Body of pancreas (tissue), 4 donors: ENCODE data around the gene POMT2. TPM values are rescaled to one million over a fixed set of nuclear protein-coding genes. Genes with fewer than 3 reads are reported as not detected.
"Not testable (repeated sequence)": the region's sequence is repeated elsewhere in the genome, so short reads cannot be mapped to it uniquely, and the experiment has no call there.

ENCODE experiments used
- ATAC-seq: fragments of 150-250 bp; one replicate; pipeline ENCODE4 v1.9.1; 2016
- DNase-seq, 4 donors: peaks; one replicate each; pipeline ENCODE4 v3.0.0-alpha.2; 2019
- H3K27ac ChIP-seq, 4 donors: fragments of 200-600 bp; sonication (generic); 1 replicate in 3 of 4; 2 replicates in 1 of 4; pipeline versions ENCODE4 v1.5.1 to v1.6.1; 2016 to 2019; ENCODE audit warnings: mild to moderate bottlenecking in 1 of 4, mixed read lengths in 1 of 4, moderate library complexity in 1 of 4
- H3K27me3 ChIP-seq, 2 donors: fragments of 200-600 bp; sonication (generic); one replicate each; pipeline ENCODE4 v1.6.0; 2016; ENCODE audit warnings: mild to moderate bottlenecking in 1 of 2
- H3K36me3 ChIP-seq, 2 donors: fragments of 200-600 bp; sonication (generic); replicated peaks in 1 of 2; 2 replicates each; pipeline ENCODE4 v1.5.1; 2016; ENCODE audit warnings: low read depth in 2 of 2; ENCODE audit not compliant: insufficient read depth in 1 of 2
- H3K4me1 ChIP-seq: fragments of 200-600 bp; sonication (generic); one replicate; pipeline ENCODE4 v1.6.0; 2016
- H3K4me3 ChIP-seq, 2 donors: fragments of 200-600 bp; sonication (generic); 1 replicate in 1 of 2; 2 replicates in 1 of 2; pipeline ENCODE4 v1.5.1; 2016 to 2019
- H3K9me3 ChIP-seq, 3 donors: fragments of 200-600 bp; sonication (generic); 1 replicate in 2 of 3; 2 replicates in 1 of 3; pipeline ENCODE4 v1.5.1; 2016
- CTCF ChIP-seq, 7 experiments: fragments of 450-650 bp in 4 of 7; fragments of 200-600 bp in 3 of 7; sonication (generic) in 3 of 7; IDR thresholded peaks; one replicate each; pipeline ENCODE4 v1.5.1; 2016 to 2019; ENCODE audit warnings: antibody characterized with exemption in 7 of 7
- POLR2A ChIP-seq, 3 donors: fragments of 450-650 bp; IDR thresholded peaks; one replicate each; pipeline ENCODE4 v1.6.1; 2016; ENCODE audit warnings: antibody characterized with exemption in 3 of 3, mild to moderate bottlenecking in 2 of 3
- WGBS, 2 donors: methylation state at CpG; one replicate each; pipeline ENCODE4 v1.1.5; 2017; 5-methylcytosine and 5-hydroxymethylcytosine counted together
- intact Hi-C: fragments of 100-400 bp; cut with DNase I; formaldehyde crosslinking; loops from one replicate; pipeline ENCODE4 v1.15.1; 2023
- total RNA-seq, 2 donors: library from RNA; depleted of rRNA; stranded (reverse); fragments of >200 nt; gene quantifications; one replicate each; pipeline ENCODE4 v1.1.0, GENCODE V29; 2016

POMT2 gene
- total RNA-seq, 2 donors from 2014 or later: 22.6 to 45.2 TPM

GRCh38 chr14:77338302-77338701 is 17.6 kb upstream of the POMT2 start:
- Histone ChIP-seq H3K27me3 (no peaks in the 10 kb centered on the region), H3K4me3 (no peak overlapping the region), H3K4me1 (no peaks in the 10 kb centered on the region), H3K36me3 (peaks cover 3 to 7% of the 10 kb centered on the region in 2 donors), H3K27ac (no peak overlapping the region), H3K9me3 (no peaks in the 10 kb centered on the region)
- ATAC-seq (no peak), DNase-seq (no peak)
- intact Hi-C loops: no loop called here
- no peak for TF ChIP-seq POLR2A (IDR thresholded peaks at IDR 0.05)
- TF ChIP-seq CTCF (IDR thresholded peaks at IDR 0.05): no peak
- WGBS, 2 donors: 79% methylated on average over 2 of the region's 2 CpGs

- no peaks in the 10 kb centered on the region for H3K27me3 ChIP-seq
- ATAC-seq (no peak), DNase-seq (no peak)
- H3K27ac ChIP-seq: no peak overlapping the region
- intact Hi-C loops: no loop called here
- no peak overlapping the region for H3K4me3 ChIP-seq
- H3K36me3 ChIP-seq: peaks cover 3 to 7% of the 10 kb centered on the region in 2 donors
- TF ChIP-seq CTCF (IDR thresholded peaks at IDR 0.05) (no peak), POLR2A (IDR thresholded peaks at IDR 0.05) (no peak)
- no peaks in the 10 kb centered on the region for H3K4me1 ChIP-seq
- 92 to 98% methylated on average over 3 of the region's 3 CpGs for WGBS, 2 donors
- no peaks in the 10 kb centered on the region for H3K9me3 ChIP-seq
Observed at GRCh38 chr14:77337880-77338279, 17.2 kb upstream of the POMT2 start.

GRCh38 chr14:77337255-77337654 is 16.6 kb upstream of the POMT2 start:
- ATAC-seq, intact Hi-C loops, H3K4me1 ChIP-seq, H3K27me3 ChIP-seq, H3K9me3 ChIP-seq, H3K27ac ChIP-seq, H3K36me3 ChIP-seq, H3K4me3 ChIP-seq, DNase-seq: not testable (repeated sequence)
- WGBS, 2 donors: 90 to 95% methylated on average over 9 of the region's 9 CpGs

GRCh38 chr14:77335576-77335975 is 14.9 kb upstream of the POMT2 start:
- Histone ChIP-seq H3K36me3 (no peaks in the 10 kb centered on the region), H3K4me1 (no peaks in the 10 kb centered on the region), H3K27ac (no peak overlapping the region), H3K27me3 (no peaks in the 10 kb centered on the region), H3K4me3 (no peak overlapping the region), H3K9me3 (no peaks in the 10 kb centered on the region)
- ATAC-seq (no peak), DNase-seq (no peak)
- TF ChIP-seq POLR2A (IDR thresholded peaks at IDR 0.05) (no peak), CTCF (IDR thresholded peaks at IDR 0.05) (no peak)
- intact Hi-C loops: no loop called here
- 90 to 91% methylated on average over 3 of the region's 3 CpGs for WGBS, 2 donors

- intact Hi-C loops: no loop called here
- no peaks in the 10 kb centered on the region for H3K9me3 ChIP-seq
- TF ChIP-seq CTCF (IDR thresholded peaks at IDR 0.05) (no peak), POLR2A (IDR thresholded peaks at IDR 0.05) (no peak)
- WGBS, 2 donors: 79 to 88% methylated on average over 5 to 7 of the region's 7 CpGs
- H3K4me3 ChIP-seq: no peak overlapping the region
- H3K27ac ChIP-seq: no peak overlapping the region
- H3K4me1 ChIP-seq: no peaks in the 10 kb centered on the region
- H3K27me3 ChIP-seq: no peaks in the 10 kb centered on the region
- DNase-seq (no peak), ATAC-seq (no peak)
- no peaks in the 10 kb centered on the region for H3K36me3 ChIP-seq
Observed at GRCh38 chr14:77329872-77330271, 9.2 kb upstream of the POMT2 start.
